WTC11 (cell line): ENCODE measurements around the gene TIMD4.

Experiments
- CBFB ChIP-seq: sonication (generic); formaldehyde crosslinking; IDR thresholded peaks from 2 replicates; pipeline ENCODE4 v1.8.1; 2022; ENCODE audit warnings: mild to moderate bottlenecking, low read depth, missing genetic modification reagents
- ELF4 ChIP-seq: sonication (generic); formaldehyde crosslinking; IDR thresholded peaks from 2 replicates; pipeline ENCODE4 v1.8.1; 2022; ENCODE audit warnings: low read depth, mild to moderate bottlenecking, moderate library complexity, missing genetic modification reagents
- EMX1 ChIP-seq: fragments of 250-450 bp; sonication (Bioruptor Pico); IDR thresholded peaks from 2 replicates; pipeline ENCODE4 v1.8.0; 2021; ENCODE audit warnings: mild to moderate bottlenecking
- SP1 ChIP-seq: sonication (generic); formaldehyde crosslinking; conservative IDR thresholded peaks from 2 replicates; pipeline ENCODE4 v1.8.1; 2022; ENCODE audit warnings: missing genetic modification reagents
- TEAD4 ChIP-seq: sonication (generic); formaldehyde crosslinking; IDR thresholded peaks from 2 replicates; pipeline ENCODE4 v1.8.0; 2022; ENCODE audit warnings: mild to moderate bottlenecking, missing genetic modification reagents
- ZNF219 ChIP-seq: sonication (generic); formaldehyde crosslinking; IDR thresholded peaks from 2 replicates; pipeline ENCODE4 v1.8.0; 2023; ENCODE audit warnings: missing genetic modification reagents, mild to moderate bottlenecking, borderline replicate concordance
- TF ChIP-seq, protein P1 (sequence below): fragments of 200-600 bp; IDR thresholded peaks from 2 replicates; pipeline ENCODE4 v1.8.0; 2022; ENCODE audit warnings: antibody characterized with exemption
- TF ChIP-seq, protein P2 (sequence below): sonication (generic); formaldehyde crosslinking; IDR thresholded peaks from 2 replicates; pipeline ENCODE4 v1.8.0; 2022; ENCODE audit warnings: mild to moderate bottlenecking, missing genetic modification reagents
- TF ChIP-seq, protein P3 (sequence below): sonication (generic); formaldehyde crosslinking; IDR thresholded peaks from 2 replicates; pipeline ENCODE4 v1.8.1; 2023; ENCODE audit warnings: mild to moderate bottlenecking, missing genetic modification reagents, borderline replicate concordance
- TF ChIP-seq, protein P4 (sequence below): sonication (generic); formaldehyde crosslinking; IDR thresholded peaks from 2 replicates; pipeline ENCODE4 v1.8.0; 2022; ENCODE audit warnings: mild to moderate bottlenecking, missing genetic modification reagents
- TF ChIP-seq, protein P5 (sequence below): sonication (generic); formaldehyde crosslinking; IDR thresholded peaks from 2 replicates; pipeline ENCODE4 v1.8.0; 2023; ENCODE audit warnings: missing genetic modification reagents, mild to moderate bottlenecking, borderline replicate concordance
- TF ChIP-seq, protein P6 (sequence below): fragments of 250-450 bp; sonication (Bioruptor Pico); IDR thresholded peaks from 2 replicates; pipeline ENCODE4 v1.8.0; 2021; ENCODE audit warnings: mild to moderate bottlenecking

DNA sequence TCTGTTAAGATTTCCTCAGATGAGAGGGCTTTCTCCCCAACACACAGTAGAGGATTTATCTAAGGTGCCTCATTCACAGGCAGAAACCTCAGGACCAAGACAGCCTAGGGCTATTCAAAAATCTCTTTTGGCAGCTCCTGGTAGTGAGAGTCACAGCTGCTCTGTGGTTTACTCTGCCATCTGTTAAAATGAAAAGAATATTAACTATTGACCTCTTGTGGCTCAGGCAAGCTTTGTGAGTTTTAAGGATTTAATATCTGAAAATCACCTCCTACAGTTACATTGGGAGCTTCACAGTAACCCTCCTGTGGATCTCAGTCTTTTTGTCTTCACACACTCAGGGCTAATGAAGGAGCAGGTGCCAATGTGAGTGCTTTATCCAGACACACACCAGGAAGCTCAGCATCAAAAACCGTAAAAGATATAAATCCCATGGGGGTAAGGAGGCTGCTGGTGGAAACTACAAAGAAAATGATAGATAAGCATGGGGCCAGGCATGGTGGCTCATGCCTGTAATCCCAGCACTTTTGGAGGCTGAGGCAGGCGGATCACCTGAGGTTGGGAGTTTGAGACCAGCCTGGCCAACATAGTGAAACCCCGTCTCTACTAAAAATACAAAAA is 83.3 kb downstream of the TIMD4 start:
- TF ChIP-seq, protein P1, sequence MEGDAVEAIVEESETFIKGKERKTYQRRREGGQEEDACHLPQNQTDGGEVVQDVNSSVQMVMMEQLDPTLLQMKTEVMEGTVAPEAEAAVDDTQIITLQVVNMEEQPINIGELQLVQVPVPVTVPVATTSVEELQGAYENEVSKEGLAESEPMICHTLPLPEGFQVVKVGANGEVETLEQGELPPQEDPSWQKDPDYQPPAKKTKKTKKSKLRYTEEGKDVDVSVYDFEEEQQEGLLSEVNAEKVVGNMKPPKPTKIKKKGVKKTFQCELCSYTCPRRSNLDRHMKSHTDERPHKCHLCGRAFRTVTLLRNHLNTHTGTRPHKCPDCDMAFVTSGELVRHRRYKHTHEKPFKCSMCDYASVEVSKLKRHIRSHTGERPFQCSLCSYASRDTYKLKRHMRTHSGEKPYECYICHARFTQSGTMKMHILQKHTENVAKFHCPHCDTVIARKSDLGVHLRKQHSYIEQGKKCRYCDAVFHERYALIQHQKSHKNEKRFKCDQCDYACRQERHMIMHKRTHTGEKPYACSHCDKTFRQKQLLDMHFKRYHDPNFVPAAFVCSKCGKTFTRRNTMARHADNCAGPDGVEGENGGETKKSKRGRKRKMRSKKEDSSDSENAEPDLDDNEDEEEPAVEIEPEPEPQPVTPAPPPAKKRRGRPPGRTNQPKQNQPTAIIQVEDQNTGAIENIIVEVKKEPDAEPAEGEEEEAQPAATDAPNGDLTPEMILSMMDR, result no peak
- TF ChIP-seq, protein P2, sequence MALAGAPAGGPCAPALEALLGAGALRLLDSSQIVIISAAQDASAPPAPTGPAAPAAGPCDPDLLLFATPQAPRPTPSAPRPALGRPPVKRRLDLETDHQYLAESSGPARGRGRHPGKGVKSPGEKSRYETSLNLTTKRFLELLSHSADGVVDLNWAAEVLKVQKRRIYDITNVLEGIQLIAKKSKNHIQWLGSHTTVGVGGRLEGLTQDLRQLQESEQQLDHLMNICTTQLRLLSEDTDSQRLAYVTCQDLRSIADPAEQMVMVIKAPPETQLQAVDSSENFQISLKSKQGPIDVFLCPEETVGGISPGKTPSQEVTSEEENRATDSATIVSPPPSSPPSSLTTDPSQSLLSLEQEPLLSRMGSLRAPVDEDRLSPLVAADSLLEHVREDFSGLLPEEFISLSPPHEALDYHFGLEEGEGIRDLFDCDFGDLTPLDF (CRISPR knock-in tag), result no peak
- TF ChIP-seq EMX1 (CRISPR knock-in tag) (no peak), CBFB (CRISPR knock-in tag) (no peak), ELF4 (CRISPR knock-in tag) (no peak), TEAD4 (CRISPR knock-in tag) (no peak), SP1 (CRISPR knock-in tag) (no peak), ZNF219 (CRISPR knock-in tag) (no peak)
- TF ChIP-seq, protein P3, sequence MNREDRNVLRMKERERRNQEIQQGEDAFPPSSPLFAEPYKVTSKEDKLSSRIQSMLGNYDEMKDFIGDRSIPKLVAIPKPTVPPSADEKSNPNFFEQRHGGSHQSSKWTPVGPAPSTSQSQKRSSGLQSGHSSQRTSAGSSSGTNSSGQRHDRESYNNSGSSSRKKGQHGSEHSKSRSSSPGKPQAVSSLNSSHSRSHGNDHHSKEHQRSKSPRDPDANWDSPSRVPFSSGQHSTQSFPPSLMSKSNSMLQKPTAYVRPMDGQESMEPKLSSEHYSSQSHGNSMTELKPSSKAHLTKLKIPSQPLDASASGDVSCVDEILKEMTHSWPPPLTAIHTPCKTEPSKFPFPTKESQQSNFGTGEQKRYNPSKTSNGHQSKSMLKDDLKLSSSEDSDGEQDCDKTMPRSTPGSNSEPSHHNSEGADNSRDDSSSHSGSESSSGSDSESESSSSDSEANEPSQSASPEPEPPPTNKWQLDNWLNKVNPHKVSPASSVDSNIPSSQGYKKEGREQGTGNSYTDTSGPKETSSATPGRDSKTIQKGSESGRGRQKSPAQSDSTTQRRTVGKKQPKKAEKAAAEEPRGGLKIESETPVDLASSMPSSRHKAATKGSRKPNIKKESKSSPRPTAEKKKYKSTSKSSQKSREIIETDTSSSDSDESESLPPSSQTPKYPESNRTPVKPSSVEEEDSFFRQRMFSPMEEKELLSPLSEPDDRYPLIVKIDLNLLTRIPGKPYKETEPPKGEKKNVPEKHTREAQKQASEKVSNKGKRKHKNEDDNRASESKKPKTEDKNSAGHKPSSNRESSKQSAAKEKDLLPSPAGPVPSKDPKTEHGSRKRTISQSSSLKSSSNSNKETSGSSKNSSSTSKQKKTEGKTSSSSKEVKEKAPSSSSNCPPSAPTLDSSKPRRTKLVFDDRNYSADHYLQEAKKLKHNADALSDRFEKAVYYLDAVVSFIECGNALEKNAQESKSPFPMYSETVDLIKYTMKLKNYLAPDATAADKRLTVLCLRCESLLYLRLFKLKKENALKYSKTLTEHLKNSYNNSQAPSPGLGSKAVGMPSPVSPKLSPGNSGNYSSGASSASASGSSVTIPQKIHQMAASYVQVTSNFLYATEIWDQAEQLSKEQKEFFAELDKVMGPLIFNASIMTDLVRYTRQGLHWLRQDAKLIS, result no peak
- TF ChIP-seq, protein P4, sequence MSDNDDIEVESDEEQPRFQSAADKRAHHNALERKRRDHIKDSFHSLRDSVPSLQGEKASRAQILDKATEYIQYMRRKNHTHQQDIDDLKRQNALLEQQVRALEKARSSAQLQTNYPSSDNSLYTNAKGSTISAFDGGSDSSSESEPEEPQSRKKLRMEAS, result no peak
- TF ChIP-seq, protein P5, sequence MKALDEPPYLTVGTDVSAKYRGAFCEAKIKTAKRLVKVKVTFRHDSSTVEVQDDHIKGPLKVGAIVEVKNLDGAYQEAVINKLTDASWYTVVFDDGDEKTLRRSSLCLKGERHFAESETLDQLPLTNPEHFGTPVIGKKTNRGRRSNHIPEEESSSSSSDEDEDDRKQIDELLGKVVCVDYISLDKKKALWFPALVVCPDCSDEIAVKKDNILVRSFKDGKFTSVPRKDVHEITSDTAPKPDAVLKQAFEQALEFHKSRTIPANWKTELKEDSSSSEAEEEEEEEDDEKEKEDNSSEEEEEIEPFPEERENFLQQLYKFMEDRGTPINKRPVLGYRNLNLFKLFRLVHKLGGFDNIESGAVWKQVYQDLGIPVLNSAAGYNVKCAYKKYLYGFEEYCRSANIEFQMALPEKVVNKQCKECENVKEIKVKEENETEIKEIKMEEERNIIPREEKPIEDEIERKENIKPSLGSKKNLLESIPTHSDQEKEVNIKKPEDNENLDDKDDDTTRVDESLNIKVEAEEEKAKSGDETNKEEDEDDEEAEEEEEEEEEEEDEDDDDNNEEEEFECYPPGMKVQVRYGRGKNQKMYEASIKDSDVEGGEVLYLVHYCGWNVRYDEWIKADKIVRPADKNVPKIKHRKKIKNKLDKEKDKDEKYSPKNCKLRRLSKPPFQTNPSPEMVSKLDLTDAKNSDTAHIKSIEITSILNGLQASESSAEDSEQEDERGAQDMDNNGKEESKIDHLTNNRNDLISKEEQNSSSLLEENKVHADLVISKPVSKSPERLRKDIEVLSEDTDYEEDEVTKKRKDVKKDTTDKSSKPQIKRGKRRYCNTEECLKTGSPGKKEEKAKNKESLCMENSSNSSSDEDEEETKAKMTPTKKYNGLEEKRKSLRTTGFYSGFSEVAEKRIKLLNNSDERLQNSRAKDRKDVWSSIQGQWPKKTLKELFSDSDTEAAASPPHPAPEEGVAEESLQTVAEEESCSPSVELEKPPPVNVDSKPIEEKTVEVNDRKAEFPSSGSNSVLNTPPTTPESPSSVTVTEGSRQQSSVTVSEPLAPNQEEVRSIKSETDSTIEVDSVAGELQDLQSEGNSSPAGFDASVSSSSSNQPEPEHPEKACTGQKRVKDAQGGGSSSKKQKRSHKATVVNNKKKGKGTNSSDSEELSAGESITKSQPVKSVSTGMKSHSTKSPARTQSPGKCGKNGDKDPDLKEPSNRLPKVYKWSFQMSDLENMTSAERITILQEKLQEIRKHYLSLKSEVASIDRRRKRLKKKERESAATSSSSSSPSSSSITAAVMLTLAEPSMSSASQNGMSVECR (CRISPR knock-in tag), result no peak
- TF ChIP-seq, protein P6, sequence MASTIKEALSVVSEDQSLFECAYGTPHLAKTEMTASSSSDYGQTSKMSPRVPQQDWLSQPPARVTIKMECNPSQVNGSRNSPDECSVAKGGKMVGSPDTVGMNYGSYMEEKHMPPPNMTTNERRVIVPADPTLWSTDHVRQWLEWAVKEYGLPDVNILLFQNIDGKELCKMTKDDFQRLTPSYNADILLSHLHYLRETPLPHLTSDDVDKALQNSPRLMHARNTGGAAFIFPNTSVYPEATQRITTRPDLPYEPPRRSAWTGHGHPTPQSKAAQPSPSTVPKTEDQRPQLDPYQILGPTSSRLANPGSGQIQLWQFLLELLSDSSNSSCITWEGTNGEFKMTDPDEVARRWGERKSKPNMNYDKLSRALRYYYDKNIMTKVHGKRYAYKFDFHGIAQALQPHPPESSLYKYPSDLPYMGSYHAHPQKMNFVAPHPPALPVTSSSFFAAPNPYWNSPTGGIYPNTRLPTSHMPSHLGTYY, result no peak
